ENCODE measurements around the gene OPHN1.

Gene OPHN1, protein sequence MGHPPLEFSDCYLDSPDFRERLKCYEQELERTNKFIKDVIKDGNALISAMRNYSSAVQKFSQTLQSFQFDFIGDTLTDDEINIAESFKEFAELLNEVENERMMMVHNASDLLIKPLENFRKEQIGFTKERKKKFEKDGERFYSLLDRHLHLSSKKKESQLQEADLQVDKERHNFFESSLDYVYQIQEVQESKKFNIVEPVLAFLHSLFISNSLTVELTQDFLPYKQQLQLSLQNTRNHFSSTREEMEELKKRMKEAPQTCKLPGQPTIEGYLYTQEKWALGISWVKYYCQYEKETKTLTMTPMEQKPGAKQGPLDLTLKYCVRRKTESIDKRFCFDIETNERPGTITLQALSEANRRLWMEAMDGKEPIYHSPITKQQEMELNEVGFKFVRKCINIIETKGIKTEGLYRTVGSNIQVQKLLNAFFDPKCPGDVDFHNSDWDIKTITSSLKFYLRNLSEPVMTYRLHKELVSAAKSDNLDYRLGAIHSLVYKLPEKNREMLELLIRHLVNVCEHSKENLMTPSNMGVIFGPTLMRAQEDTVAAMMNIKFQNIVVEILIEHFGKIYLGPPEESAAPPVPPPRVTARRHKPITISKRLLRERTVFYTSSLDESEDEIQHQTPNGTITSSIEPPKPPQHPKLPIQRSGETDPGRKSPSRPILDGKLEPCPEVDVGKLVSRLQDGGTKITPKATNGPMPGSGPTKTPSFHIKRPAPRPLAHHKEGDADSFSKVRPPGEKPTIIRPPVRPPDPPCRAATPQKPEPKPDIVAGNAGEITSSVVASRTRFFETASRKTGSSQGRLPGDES

DNA sequence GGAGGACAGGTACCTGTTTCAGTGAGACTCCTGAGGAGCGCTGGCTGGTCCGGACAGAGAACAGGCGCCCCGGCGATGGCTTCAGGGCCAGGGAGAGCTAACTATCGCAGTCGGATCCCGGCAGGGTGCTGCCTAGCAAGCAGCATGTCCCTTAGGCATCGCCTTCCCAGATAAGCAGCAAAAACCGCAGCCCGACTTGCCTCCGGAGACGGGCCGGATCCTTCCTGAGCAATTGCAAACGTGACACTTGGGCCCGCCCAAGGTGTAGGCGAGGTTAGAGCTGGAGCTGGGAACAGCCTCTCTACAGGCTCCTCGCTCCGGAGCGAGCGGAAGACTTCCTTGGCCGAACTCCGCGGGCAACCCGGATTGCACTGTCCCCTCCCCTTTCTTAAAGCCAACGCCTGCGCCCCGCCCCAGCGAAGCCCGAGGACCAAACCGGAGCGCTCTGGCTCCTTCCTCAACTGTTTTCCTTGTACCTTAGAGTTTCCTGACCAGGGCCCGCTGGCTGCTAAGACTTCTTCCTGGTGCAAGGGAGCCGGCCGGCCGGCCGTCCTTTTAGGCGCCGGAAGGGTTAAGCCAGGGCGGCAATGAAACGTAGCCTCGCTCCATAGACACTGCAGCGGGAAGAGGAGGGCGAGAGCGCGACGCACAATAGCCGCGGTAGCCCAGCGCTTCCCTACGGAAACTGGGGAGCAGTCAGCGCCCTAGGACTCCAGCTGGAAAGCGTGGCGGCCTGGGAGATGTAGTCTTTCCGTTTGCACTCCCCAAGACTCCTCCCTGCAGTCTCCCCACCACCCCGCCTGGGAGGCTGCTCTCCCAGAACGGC is at the start of gene OPHN1:
OPHN1 (minus strand) TSS at position 341 of the 826 bp plus-strand sequence. CDS start 475 bp downstream, outside the sequence.
- TF ChIP-seq GATA3 (IDR thresholded peaks at IDR 0.05; ENCODE audit: low read depth, low read length): no peak
- no peak for TF ChIP-seq GATA2 (IDR thresholded peaks at IDR 0.05; ENCODE audit: low read depth, low read length)

DNA sequence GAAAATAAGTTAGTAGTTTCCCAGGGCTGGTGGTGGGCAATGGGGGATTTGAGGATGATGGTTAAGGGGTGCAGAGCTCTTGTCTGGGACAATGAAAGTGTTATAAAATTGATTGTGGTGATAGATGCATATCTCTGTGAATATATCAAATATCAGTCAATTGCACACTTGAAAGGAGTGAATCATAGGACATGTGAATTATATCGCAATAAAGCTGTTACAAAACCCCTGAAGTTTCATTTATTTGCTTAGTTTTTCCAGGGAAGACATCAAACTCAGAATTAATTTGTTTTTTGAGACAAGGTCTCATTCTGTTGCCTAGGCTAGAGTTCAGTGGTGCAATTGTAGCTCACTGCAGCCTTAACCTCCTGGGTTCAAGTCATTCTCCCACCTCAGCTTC is 47.7 kb upstream of the OPHN1 start:
- TF ChIP-seq GATA3 (IDR thresholded peaks at IDR 0.05; ENCODE audit: low read depth, low read length) (no peak), GATA2 (IDR thresholded peaks at IDR 0.05; ENCODE audit: low read depth, low read length) (no peak)

DNA sequence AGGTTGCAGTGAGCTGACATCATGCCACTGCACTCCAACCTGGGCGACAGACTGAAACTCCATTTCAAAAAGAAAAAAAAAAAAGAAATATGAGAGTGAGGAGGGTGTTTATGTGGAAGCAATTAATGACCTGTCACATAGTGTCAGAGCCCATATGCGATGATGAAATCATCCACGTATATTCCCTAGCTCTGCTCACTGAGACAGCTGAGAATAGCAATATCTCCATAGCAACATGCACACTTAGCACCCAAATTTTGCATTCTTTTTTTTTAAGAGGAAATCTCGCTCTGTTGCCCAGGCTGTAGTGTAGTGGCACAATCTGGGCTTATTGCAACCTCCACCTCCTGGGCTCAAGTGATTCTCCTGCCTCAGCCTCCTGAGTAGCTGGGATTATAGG is 31.5 kb upstream of the OPHN1 start:
- TF ChIP-seq GATA3 (IDR thresholded peaks at IDR 0.05; ENCODE audit: low read depth, low read length) (no peak), GATA2 (IDR thresholded peaks at IDR 0.05; ENCODE audit: low read depth, low read length) (no peak)

DNA sequence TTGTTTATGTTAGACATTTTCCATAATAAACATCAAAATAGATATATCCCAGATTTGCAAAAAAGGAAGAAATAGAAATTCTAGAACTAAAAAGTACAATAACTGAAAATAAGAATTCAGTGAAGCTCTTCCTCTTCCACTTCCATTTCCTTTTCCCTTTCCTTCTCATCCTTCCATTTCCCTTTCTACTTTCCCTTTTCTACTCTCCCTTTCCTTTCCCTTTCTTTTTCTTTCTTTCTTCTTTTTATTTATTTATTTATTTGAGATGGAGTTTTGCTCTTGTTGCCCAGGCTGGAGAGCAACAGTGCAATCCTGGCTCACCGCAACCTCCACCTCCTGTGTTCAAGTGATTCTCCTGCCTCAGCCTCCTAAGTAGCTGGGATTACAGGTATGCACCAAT is 30.6 kb upstream of the OPHN1 start:
- no peak for TF ChIP-seq GATA3 (IDR thresholded peaks at IDR 0.05; ENCODE audit: low read depth, low read length)
- no peak for TF ChIP-seq GATA2 (IDR thresholded peaks at IDR 0.05; ENCODE audit: low read depth, low read length)

DNA sequence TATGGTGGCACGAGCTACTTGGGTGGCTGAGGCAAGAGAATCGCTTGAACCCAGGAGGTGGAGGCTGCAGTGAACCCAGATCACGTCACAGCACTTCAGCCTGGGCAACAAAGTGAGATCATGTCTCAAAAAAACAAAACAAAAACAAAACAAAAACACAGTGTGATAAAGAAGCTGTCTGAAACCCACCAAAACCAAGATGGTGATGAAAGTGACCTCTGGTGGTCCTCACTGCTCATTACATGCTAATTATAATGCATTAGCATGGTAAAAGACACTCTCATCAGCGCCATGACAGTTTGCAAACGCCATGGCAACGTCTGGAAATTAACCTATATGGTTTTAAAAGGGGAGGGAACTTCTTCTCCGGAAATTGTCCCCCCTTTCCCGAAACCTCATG is 29.4 kb upstream of the OPHN1 start:
- TF ChIP-seq GATA3 (IDR thresholded peaks at IDR 0.05; ENCODE audit: low read depth, low read length) (no peak), GATA2 (IDR thresholded peaks at IDR 0.05; ENCODE audit: low read depth, low read length) (no peak)

DNA sequence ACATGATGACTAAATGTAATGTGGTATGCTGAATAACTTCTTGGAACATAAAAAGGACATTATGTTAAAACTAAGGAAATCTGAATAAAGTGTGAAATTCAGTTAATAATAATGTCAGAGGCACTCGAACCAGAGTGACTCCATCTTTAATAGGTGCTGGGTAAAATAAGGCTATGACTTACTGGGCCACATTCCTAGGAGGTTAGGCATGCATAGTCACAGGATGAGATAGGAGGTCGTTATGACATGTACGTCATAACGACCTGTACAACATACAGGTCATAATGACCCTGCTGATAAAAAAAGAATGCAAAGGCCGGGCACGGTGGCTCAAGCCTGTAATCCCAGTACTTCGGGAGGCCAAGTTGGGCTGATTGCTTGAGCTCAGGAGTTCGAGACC is 28.9 kb upstream of the OPHN1 start:
- TF ChIP-seq GATA2 (IDR thresholded peaks at IDR 0.05; ENCODE audit: low read depth, low read length) (no peak), GATA3 (IDR thresholded peaks at IDR 0.05; ENCODE audit: low read depth, low read length) (no peak)

DNA sequence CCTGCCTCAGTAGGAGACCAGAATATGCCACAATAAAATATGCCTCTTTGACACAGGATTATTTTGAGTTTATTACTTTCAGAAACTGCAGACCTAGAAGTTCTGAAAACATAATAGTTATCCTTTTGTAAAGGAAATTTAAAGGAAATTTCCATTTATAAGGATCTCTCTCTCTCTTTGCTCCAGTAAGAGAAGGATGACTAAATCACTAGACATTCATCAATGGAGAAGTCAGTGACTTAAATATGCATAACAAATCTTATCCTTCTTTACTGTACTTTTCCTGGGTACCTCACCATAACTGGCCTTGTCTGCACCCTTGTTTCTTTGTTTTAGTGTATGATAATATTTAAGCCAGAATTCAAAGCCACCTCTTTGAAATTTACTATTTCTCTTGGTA is 28.3 kb upstream of the OPHN1 start:
- TF ChIP-seq GATA3 (IDR thresholded peaks at IDR 0.05; ENCODE audit: low read depth, low read length): no peak
- TF ChIP-seq GATA2 (IDR thresholded peaks at IDR 0.05; ENCODE audit: low read depth, low read length): no peak

DNA sequence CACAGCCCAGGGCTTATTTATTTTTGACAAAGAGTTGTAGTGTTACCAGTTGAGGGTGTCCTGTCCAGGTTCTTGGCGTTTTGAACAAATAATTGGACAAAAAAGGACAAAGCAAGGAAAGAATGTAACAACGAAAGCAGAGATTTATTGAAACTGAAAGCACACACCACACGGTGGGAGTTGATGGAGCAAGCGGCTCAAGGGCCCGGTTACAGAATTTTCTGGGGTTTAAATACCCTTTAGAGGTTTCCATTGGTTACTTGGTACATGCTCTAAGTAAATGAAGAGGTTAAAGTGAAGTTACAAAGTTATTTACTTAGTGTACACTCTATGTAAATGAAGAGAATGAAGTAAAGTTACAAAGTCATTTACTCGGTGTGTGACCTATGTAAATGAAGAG is 27.8 kb upstream of the OPHN1 start:
- TF ChIP-seq GATA2 (IDR thresholded peaks at IDR 0.05; ENCODE audit: low read depth, low read length) (no peak), GATA3 (IDR thresholded peaks at IDR 0.05; ENCODE audit: low read depth, low read length) (no peak)

DNA sequence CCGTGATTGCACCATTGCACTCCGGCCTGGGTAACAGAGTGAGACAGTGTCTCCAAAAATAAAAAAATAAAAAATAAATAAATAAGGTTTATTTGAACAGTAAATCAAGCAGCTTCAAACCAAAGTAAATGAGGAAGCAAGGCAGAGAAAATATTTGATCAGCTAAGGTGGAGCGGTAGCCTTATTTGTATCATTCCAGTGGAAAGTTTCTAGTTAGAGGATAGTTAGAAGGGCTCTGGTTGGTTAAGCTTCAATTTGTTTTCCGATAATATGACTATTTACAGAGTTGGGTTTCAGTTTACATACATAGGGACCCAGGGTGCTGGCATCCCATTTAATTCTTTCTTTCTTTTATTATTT is 21.8 kb upstream of the OPHN1 start:
- TF ChIP-seq GATA3 (IDR thresholded peaks at IDR 0.05; ENCODE audit: low read depth, low read length) (no peak), GATA2 (IDR thresholded peaks at IDR 0.05; ENCODE audit: low read depth, low read length) (no peak)

DNA sequence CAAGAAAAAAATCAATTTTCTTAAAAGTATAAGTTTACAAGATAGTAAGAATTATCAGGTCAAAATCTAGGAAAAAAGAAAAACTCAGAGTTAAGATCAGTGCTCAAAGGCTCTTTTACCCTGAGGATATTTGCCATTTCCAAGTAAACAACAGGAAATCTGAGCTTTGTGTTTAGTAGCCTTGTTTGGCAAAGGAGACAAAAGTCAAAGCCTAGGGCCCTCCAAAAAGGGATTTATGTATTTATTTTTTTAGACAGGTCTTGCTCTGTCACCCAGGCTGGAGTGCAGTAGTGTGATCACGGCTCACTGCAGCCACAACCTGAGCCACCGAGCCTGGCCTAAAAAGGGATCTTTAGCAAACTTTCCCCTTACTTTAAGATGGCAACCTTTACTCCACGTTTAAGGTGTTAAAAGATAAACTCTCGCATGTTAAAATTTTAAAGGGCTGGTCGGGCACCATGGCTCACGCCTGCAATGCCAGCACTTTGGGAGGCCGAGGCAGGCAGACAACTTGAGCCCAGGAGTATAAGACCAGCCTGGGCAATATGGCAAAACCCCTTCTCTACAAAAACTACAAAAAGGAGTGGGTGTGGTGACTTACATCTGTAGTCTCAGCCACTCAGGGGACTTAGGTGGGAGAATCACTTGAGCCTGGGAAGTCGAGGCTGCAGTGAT is 21.3 kb upstream of the OPHN1 start:
- TF ChIP-seq GATA2 (IDR thresholded peaks at IDR 0.05; ENCODE audit: low read depth, low read length): no peak
- no peak for TF ChIP-seq GATA3 (IDR thresholded peaks at IDR 0.05; ENCODE audit: low read depth, low read length)

DNA sequence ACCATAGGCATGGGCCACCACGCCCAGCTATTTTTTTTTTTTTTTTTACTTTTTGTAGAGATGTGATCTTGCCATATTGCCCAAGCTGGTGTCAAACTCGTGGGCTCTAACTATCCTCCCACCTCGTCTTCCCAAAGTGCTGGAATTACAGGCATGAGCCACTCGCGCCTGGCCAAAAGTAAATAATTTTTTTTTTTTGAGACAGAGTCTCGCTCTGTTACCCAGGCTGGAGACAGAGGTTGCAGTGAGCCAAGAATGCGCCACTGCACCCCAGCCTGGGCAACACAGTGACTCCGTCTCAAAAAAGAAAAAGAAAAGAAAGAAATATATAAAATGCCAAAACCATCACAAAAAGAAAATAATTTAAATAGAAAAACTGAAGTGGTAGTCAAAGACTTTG is 18.4 kb upstream of the OPHN1 start:
- TF ChIP-seq GATA3 (IDR thresholded peaks at IDR 0.05; ENCODE audit: low read depth, low read length) (no peak), GATA2 (IDR thresholded peaks at IDR 0.05; ENCODE audit: low read depth, low read length) (no peak)

DNA sequence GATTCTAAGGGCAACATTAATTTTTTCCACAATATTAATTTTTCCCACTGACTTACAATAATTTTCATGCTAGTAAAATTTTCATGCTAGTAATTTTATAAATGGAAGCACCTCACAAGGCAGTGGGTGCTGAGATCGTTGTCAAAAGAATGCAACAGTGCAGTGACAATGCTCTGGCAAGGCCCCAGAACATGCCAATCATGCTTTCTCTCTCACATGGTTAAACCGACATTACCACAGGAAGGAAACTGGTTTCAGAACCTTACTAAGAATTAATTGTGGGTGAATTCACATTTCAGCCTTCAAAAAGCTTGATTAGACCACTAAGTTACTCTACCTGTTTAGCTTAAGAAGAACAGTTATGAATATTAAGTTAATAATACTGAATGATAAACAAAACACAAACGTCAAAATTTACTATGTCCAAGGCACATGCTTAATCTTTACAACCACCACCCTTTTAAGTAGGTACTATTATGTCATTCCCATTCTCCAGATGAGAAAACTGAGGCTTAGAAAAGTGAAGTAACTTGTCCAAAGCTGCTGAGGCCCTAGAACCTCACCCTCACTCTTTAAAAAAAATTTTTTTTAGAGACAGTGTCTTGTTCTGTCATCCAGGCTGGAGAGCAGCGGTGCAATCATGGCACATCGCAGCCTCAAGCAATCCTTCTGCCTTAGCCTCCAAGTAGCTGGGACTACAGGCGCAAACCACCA is 10.0 kb upstream of the OPHN1 start:
- TF ChIP-seq GATA3 (IDR thresholded peaks at IDR 0.05; ENCODE audit: low read depth, low read length) (no peak), GATA2 (IDR thresholded peaks at IDR 0.05; ENCODE audit: low read depth, low read length) (no peak)

DNA sequence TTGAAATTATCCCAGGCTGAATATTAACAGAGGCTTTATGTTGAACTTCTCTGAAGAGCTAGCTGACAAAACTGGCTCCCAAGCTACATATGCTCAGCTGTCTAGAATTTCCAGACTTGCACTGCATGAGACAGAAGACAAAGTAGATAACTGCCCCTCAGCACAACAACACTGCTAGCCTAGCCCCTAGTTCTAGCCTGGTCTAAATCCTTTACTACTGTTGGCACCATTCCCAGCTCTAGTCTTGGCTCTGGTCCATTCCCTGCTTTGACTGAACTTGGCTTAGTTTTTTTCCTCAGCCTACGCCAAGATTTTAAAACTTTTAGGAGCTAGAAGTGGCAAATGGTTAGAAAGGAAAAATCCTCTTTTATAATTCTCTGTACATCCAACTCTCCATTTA is 7.6 kb upstream of the OPHN1 start:
- TF ChIP-seq GATA2 (IDR thresholded peaks at IDR 0.05; ENCODE audit: low read depth, low read length) (no peak), GATA3 (IDR thresholded peaks at IDR 0.05; ENCODE audit: low read depth, low read length) (no peak)

All from SH-SY5Y (cell line).